Transverse colon (tissue), 4 donors: ENCODE results near the gene MEGF11. TPM values are rescaled to one million over a fixed set of nuclear protein-coding genes. Genes with fewer than 3 reads are reported as not detected.

Experiments
- DNase-seq: peaks from one replicate; pipeline ENCODE4 v3.0.0-alpha.2; 2019
- H3K27ac ChIP-seq, 4 donors: fragments of 200-600 bp; sonication (generic); 2 replicates each; pipeline ENCODE4 v1.5.1; 2016 to 2018; ENCODE audit warnings: inconsistent platforms in 4 of 4
- H3K27me3 ChIP-seq: fragments of 200-600 bp; sonication (generic); 2 replicates; pipeline ENCODE4 v1.5.1; 2017; ENCODE audit warnings: inconsistent platforms
- H3K36me3 ChIP-seq, 4 donors: fragments of 200-600 bp; sonication (generic); 2 replicates each; pipeline ENCODE4 v1.5.1; 2017 to 2019; ENCODE audit warnings: inconsistent platforms in 4 of 4
- H3K4me1 ChIP-seq, 4 donors: fragments of 200-600 bp; sonication (generic); 2 replicates each; pipeline ENCODE4 v1.5.1; 2017 to 2020; ENCODE audit warnings: inconsistent platforms in 4 of 4
- H3K4me3 ChIP-seq, 4 donors: fragments of 200-600 bp; sonication (generic); 1 replicate in 1 of 4; 2 replicates in 3 of 4; pipeline versions ENCODE4 v1.5.1 to v1.6.1; 2017 to 2019; ENCODE audit warnings: inconsistent platforms in 4 of 4
- H3K9me3 ChIP-seq, 2 donors: fragments of 200-600 bp; sonication (generic); 2 replicates each; pipeline ENCODE4 v1.5.1; 2017 to 2019; ENCODE audit warnings: inconsistent platforms in 2 of 2
- EP300 ChIP-seq: sonication (generic); formaldehyde crosslinking; IDR thresholded peaks from one replicate; pipeline ENCODE4 v1.6.1; 2017; ENCODE audit warnings: antibody characterized with exemption, low read depth
- POLR2A ChIP-seq: fragments of 450-650 bp; IDR thresholded peaks from one replicate; pipeline ENCODE4 v1.6.1; 2016; ENCODE audit warnings: antibody characterized with exemption, mild to moderate bottlenecking, moderate library complexity
- POLR2AphosphoS5 ChIP-seq, 3 donors: sonication (generic); formaldehyde crosslinking; IDR thresholded peaks; one replicate each; pipeline ENCODE4 v1.6.1; 2016; ENCODE audit warnings: antibody characterized with exemption in 3 of 3
- WGBS, 2 donors: methylation state at CpG; one replicate each; pipeline ENCODE4 v1.1.5; 2018; ENCODE audit warnings: low coverage in 1 of 2; 5-methylcytosine and 5-hydroxymethylcytosine counted together
- in situ Hi-C, 4 donors: fragments of 200-750 bp; cut with MboI; loops; one replicate each; pipeline versions ENCODE4 v1.15.0 to v1.15.1; 2017; ENCODE audit warnings: low sequenced_read_pairs in 3 of 4, low pct_ligation_motif_present in 1 of 4, low pct_unique_long_range_greater_than_20kb in 1 of 4
- intact Hi-C: fragments of 100-400 bp; cut with DNase I; formaldehyde crosslinking; loops from one replicate; pipeline ENCODE4 v1.15.1; 2023; ENCODE audit warnings: low total_unique reads
- total RNA-seq, 4 donors: library from RNA; depleted of rRNA; stranded (reverse); fragments of >200 nt; gene quantifications; one replicate each; pipeline ENCODE4 v1.1.0, GENCODE V29; 2016
- TF ChIP-seq, protein P1 (sequence below), 5 experiments: fragments of 200-600 bp in 3 of 5; fragments of 450-650 bp in 2 of 5; sonication (generic) in 3 of 5; IDR thresholded peaks; 1 replicate in 2 of 5; 2 replicates in 3 of 5; pipeline ENCODE4 v1.5.1; 2016 to 2017; ENCODE audit warnings: antibody characterized with exemption in 5 of 5, inconsistent platforms in 3 of 5, mild to moderate bottlenecking in 2 of 5, moderate library complexity in 1 of 5

Gene MEGF11
- total RNA-seq, 4 donors from 2014 or later, result 0.16 TPM; not detected in 3

DNA sequence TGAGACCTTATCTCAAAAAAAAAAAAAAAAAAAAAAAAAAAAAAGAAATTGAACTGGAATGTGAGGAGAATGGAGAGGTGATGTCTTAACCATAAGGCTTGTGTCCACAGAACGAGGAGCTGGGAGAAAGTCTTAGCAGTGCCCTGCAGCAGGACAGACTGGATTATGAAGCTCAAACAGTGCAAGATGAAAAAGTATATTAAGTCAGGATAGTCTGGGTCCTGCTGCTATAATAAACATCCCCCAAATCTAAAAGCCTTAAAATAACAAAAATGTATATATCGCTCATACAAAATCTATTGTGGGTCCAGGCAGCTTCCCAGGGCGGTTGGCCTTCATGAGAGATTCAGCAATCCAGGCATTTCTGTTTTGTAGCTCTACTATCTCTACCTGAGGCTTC is 208.7 kb downstream of the MEGF11 start:
- H3K27me3 ChIP-seq, result no peaks in the 10 kb centered on the region
- WGBS, 2 donors, result 78 to 90% methylated on average over 3 of the region's 3 CpGs
- DNase-seq, result no peak
- no peak overlapping the region for H3K27ac ChIP-seq
- H3K36me3 ChIP-seq, result no peaks in the 10 kb centered on the region
- no peaks in the 10 kb centered on the region for H3K9me3 ChIP-seq
- TF ChIP-seq, protein P1, sequence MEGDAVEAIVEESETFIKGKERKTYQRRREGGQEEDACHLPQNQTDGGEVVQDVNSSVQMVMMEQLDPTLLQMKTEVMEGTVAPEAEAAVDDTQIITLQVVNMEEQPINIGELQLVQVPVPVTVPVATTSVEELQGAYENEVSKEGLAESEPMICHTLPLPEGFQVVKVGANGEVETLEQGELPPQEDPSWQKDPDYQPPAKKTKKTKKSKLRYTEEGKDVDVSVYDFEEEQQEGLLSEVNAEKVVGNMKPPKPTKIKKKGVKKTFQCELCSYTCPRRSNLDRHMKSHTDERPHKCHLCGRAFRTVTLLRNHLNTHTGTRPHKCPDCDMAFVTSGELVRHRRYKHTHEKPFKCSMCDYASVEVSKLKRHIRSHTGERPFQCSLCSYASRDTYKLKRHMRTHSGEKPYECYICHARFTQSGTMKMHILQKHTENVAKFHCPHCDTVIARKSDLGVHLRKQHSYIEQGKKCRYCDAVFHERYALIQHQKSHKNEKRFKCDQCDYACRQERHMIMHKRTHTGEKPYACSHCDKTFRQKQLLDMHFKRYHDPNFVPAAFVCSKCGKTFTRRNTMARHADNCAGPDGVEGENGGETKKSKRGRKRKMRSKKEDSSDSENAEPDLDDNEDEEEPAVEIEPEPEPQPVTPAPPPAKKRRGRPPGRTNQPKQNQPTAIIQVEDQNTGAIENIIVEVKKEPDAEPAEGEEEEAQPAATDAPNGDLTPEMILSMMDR (IDR thresholded peaks at IDR 0.05), result no peak
- no peak for TF ChIP-seq POLR2A
- no peak for TF ChIP-seq POLR2AphosphoS5 (IDR thresholded peaks at IDR 0.05)
- TF ChIP-seq EP300, result no peak
- intact Hi-C loops, result no loop called here
- H3K4me1 ChIP-seq, result peaks cover 0 to 15% (median 7%) of the 10 kb centered on the region in 4 donors
- in situ Hi-C loops, result no loop called here
- H3K4me3 ChIP-seq, result no peak overlapping the region

DNA sequence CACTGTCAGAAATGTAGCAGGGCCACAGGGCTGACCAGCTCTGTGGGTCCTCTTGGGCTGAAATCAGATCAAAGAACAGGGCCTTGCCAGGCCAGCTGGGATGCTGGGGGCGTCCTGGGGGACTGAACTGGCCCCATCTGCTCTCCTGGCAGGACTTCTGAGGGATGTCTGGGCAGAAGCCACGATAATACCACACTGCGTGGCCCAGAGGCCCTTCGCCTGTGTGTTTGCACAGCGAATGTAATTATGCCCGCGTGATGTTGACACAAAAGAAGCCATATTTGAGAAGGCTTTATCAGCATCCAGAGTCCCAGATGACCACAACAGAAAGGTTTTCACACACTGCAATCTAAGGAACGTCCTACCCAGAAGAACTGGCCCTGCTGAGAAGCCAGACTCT is 210.3 kb downstream of the MEGF11 start:
- H3K36me3 ChIP-seq, result no peaks in the 10 kb centered on the region
- H3K27me3 ChIP-seq, result peaks cover 4% of the 10 kb centered on the region
- H3K9me3 ChIP-seq, result no peaks in the 10 kb centered on the region
- H3K4me3 ChIP-seq, result no peak overlapping the region
- H3K27ac ChIP-seq, result peak overlapping the region in 2 of 4 donors; percentile 45 to 58
- DNase-seq, result peak; percentile 36
- in situ Hi-C loops, result no loop called here
- WGBS, 2 donors, result 47% methylated on average over 8 of the region's 8 CpGs; no CpG with 5 or more reads in 1 of the 2 donors
- intact Hi-C loops, result no loop called here
- TF ChIP-seq, protein P1 (IDR thresholded peaks at IDR 0.05), result no peak
- no peak for TF ChIP-seq EP300
- TF ChIP-seq POLR2A, result no peak
- TF ChIP-seq POLR2AphosphoS5 (IDR thresholded peaks at IDR 0.05), result no peak
- H3K4me1 ChIP-seq, result peaks cover 0 to 14% (median 7%) of the 10 kb centered on the region in 4 donors

DNA sequence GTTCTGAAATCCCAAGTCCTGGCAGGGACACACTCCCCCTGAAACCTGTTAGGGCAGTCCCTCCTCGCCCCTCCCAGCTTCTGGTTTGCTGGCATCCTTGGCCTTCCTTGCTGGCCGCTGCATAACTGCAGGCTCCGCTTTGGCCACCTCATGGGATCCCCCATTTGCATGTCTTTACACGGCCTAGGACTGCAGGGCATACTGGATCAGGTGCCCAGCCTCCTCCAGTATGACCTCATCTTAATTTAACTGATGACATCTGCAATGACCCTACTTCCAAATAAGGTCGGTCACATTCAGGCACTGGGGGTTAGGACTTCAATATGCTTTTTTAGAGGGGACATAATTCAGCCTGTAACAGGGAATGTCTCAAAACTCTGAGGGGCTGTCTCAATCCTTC is 210.9 kb downstream of the MEGF11 start:
- H3K27ac ChIP-seq, result no peak overlapping the region
- TF ChIP-seq, protein P1 (IDR thresholded peaks at IDR 0.05), result no peak
- TF ChIP-seq POLR2AphosphoS5 (IDR thresholded peaks at IDR 0.05), result no peak
- no peak for TF ChIP-seq EP300
- no peak for TF ChIP-seq POLR2A
- H3K9me3 ChIP-seq, result no peaks in the 10 kb centered on the region
- 44% methylated on average over 5 of the region's 5 CpGs; no CpG with 5 or more reads in 1 of the 2 donors for WGBS, 2 donors
- DNase-seq, result no peak
- intact Hi-C loops, result no loop called here
- H3K27me3 ChIP-seq, result peaks cover 8% of the 10 kb centered on the region
- H3K4me1 ChIP-seq, result peaks cover 0 to 12% (median 7%) of the 10 kb centered on the region in 4 donors
- H3K4me3 ChIP-seq, result no peak overlapping the region
- in situ Hi-C loops, result no loop called here
- no peaks in the 10 kb centered on the region for H3K36me3 ChIP-seq

DNA sequence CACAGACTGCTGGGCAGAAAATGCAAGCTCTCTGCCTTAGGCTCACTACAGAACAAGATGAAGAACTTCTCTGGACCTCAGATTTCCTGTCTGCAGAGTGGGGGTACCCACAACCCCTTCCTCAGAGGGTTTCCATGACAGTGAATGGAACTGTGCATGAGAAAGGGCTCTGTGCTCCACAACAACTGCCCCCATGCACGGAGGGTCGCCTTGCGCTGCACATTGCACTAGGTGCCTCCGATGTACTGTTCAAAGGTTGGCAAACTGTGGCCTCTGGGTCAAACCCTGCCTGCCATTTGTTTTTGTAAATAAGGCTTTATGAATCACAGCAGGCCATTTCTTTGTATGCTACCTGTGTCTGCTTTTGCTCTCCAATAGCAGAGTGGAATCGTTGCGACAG is 212.3 kb downstream of the MEGF11 start:
- DNase-seq, result no peak
- H3K9me3 ChIP-seq, result no peaks in the 10 kb centered on the region
- intact Hi-C loops, result no loop called here
- H3K4me1 ChIP-seq, result peaks cover 0 to 11% (median 4%) of the 10 kb centered on the region in 4 donors
- H3K36me3 ChIP-seq, result no peaks in the 10 kb centered on the region
- H3K27me3 ChIP-seq, result peaks cover 15% of the 10 kb centered on the region
- no peak overlapping the region for H3K27ac ChIP-seq
- in situ Hi-C loops, result no loop called here
- TF ChIP-seq POLR2AphosphoS5 (IDR thresholded peaks at IDR 0.05), result no peak
- TF ChIP-seq POLR2A, result no peak
- TF ChIP-seq, protein P1 (IDR thresholded peaks at IDR 0.05), result no peak
- no peak for TF ChIP-seq EP300
- 75 to 84% methylated on average over 2 to 6 of the region's 6 CpGs for WGBS, 2 donors
- no peak overlapping the region for H3K4me3 ChIP-seq
